Breast epithelium (tissue), 3 donors: ENCODE measurements around the gene TRIM9.

Experiments used
- CTCF ChIP-seq, 3 donors: fragments of 450-650 bp; IDR thresholded peaks; one replicate each; pipeline ENCODE4 v1.5.1; 2016 to 2017; ENCODE audit warnings: antibody characterized with exemption in 3 of 3, mild to moderate bottlenecking in 3 of 3, moderate library complexity in 3 of 3
- POLR2A ChIP-seq: fragments of 450-650 bp; IDR thresholded peaks from one replicate; pipeline ENCODE4 v1.6.1; 2016; ENCODE audit warnings: antibody characterized with exemption, mild to moderate bottlenecking, moderate library complexity
- POLR2AphosphoS5 ChIP-seq, 3 donors: sonication (generic); formaldehyde crosslinking; IDR thresholded peaks; one replicate each; pipeline ENCODE4 v1.6.1; 2017; ENCODE audit warnings: antibody characterized with exemption in 3 of 3

- TF ChIP-seq CTCF (IDR thresholded peaks at IDR 0.05) = no peak
- no peak for TF ChIP-seq POLR2A
- TF ChIP-seq POLR2AphosphoS5 (IDR thresholded peaks at IDR 0.05) = no peak
These were observed 96.3 kb downstream of the TRIM9 start for GRCh38 chr14:50998612-50999011.
